Fibroblast of pulmonary artery (primary cell): ENCODE data around the gene MYO5B.
"Not testable (repeated sequence)": the region's sequence is repeated elsewhere in the genome, so short reads cannot be mapped to it uniquely, and the experiment has no call there.

Source experiments
- DNase-seq: peaks from one replicate; pipeline ENCODE4 v3.0.0-alpha.2; 2010; ENCODE audit warnings: low read depth
- H3K4me3 ChIP-seq: replicated peaks from 2 replicates; pipeline ENCODE4 v1.5.1; 2011; ENCODE audit warnings: low read depth, mild to moderate bottlenecking, control low read depth, low read length, moderate library complexity
- CTCF ChIP-seq: IDR thresholded peaks from 2 replicates; pipeline ENCODE4 v1.5.1; 2011; ENCODE audit warnings: mild to moderate bottlenecking, control low read depth, low read length, inconsistent platforms; ENCODE audit errors: missing control alignments

Gene MYO5B

GRCh38 chr18:50096766-50097435 lies 98.0 kb downstream of the MYO5B start:
- no peak for DNase-seq
- no peak for TF ChIP-seq CTCF
- no peak overlapping the region for H3K4me3 ChIP-seq

GRCh38 chr18:50094786-50095185 lies 100.2 kb downstream of the MYO5B start:
- not testable (repeated sequence) for DNase-seq, H3K4me3 ChIP-seq

GRCh38 chr18:50094221-50094773 lies 100.7 kb downstream of the MYO5B start:
- no peak for TF ChIP-seq CTCF
- H3K4me3 ChIP-seq: no peak overlapping the region
- no peak for DNase-seq

GRCh38 chr18:50093366-50094064 lies 101.4 kb downstream of the MYO5B start:
- DNase-seq: no peak
- TF ChIP-seq CTCF: no peak

GRCh38 chr18:50092245-50092805 lies 102.6 kb downstream of the MYO5B start:
- H3K4me3 ChIP-seq: no peak overlapping the region
- DNase-seq: no peak
- no peak for TF ChIP-seq CTCF

More at GRCh38 chr18:50093366-50094064, 101.4 kb downstream of the MYO5B start:
- no peak overlapping the region for H3K4me3 ChIP-seq

GRCh38 chr18:50091509-50092244 lies 103.3 kb downstream of the MYO5B start:
- no peak overlapping the region for H3K4me3 ChIP-seq
- TF ChIP-seq CTCF: no peak
- DNase-seq: no peak
